Measurements from ENCODE around the gene CLDN11. TPM values are rescaled to one million over a fixed set of nuclear protein-coding genes. Genes with fewer than 3 reads are reported as not detected.

Gene CLDN11
- not detected for total RNA-seq

DNA sequence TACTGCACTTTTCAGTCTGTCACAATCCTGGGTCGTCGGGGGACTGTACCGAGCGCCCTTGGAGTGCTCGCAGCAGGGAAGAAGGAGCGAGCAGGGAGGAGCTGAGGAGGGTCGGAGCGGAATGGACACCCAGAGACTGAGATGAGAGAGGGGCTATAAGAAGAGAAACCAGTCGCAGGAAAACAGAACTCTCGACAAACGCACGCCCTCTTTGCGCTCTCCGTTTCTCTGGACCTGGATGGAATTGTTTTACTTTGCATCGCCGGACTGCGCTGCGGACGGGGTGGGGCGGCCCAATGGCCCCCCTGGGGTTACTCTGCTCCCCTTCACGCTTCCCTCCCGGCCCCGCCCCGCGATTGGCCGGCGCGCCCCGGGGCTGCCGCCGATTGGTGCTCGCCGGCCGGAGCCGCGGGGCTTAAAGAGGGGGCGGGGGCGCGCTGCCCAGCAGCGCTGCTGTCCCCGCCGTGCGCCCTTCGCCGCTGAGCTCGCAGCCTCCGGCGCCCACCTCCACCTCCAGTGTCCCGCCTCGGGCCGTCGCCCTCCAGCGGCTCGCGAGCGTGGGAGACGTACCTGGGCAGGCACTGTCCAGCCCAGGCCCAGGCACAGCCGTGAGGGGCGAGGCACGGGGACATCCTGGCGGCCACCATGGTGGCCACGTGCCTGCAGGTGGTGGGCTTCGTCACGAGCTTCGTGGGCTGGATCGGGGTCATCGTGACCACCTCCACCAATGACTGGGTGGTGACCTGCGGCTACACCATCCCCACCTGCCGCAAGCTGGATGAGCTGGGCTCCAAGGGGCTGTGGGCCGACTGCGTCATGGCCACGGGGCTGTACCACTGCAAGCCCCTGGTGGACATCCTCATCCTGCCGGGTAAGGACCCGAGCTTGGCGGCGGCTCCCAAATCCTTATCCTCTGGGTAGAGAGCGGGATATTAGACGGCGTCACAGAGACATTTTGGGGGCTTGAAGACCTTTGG is at the start of gene CLDN11:
Gene CLDN11, plus strand, starts transcription at position 447 of the 977 bp plus-strand sequence. Its CDS starts 199 bp downstream, at position 646.
- CTCF ChIA-PET = interaction anchor here (0.6 to 1.3 kb wide), 4 partner anchors 12 to 393 kb away, joined by 3 to 4 read pairs (median 3); no protein-coding TSS in a partner anchor
- H3K27me3 Mint-ChIP-seq = peaks cover 46% of the 10 kb centered on the region
- H3K27ac Mint-ChIP-seq = no peak within 1 kb of the TSS
- H3K9me3 Mint-ChIP-seq = no peaks in the 10 kb centered on the region
- DNase-seq = no peak
- H3K36me3 Mint-ChIP-seq (ENCODE audit: low read depth) = peaks cover 3% of the 10 kb centered on the region
- POLR2A ChIA-PET = no interaction called here
- H3K4me3 Mint-ChIP-seq = peak within 1 kb of the TSS; percentile 61
- H3K4me1 Mint-ChIP-seq = peaks cover 12% of the 10 kb centered on the region

DNA sequence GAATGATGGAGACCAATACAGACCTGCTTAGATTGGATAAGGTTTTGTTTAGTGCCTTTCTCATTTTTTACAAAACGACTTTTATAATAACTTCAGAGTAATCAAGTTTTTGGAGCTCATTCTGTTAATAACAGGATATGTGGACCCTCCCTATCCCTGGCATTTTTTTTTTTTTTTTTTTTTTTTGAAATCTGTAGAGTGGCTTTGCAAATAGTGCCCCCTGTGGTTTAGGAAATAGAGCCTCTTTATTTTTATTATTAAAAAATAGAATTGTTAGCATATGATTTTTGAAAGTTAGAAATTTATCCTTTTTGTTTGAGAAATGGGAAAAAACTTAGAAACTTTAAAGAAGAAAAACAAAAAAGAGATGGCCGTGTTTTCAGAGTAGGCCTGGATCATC is 49.7 kb upstream of the CLDN11 start:
- ChIA-PET POLR2A (no interaction called here), CTCF (no interaction called here)
- Mint-ChIP-seq H3K36me3 (ENCODE audit: low read depth) (peaks cover 13% of the 10 kb centered on the region), H3K27me3 (no peaks in the 10 kb centered on the region), H3K4me3 (no peak overlapping the region), H3K4me1 (peaks cover 15% of the 10 kb centered on the region), H3K27ac (no peak overlapping the region), H3K9me3 (no peaks in the 10 kb centered on the region)
- no peak for DNase-seq

- peaks cover 10% of the 10 kb centered on the region for H3K4me1 Mint-ChIP-seq
Observed at GRCh38 chr3:170372190-170372879, 46.3 kb upstream of the CLDN11 start.

GRCh38 chr3:170383567-170383966 is 35.1 kb upstream of the CLDN11 start:
- H3K4me1 Mint-ChIP-seq = peaks cover 4% of the 10 kb centered on the region
- DNase-seq = no peak
- no peak overlapping the region for H3K27ac Mint-ChIP-seq
- ChIA-PET CTCF (interaction anchor here (0.6 to 0.7 kb wide), 2 partner anchors 23 to 96 kb away, joined by 3 to 6 read pairs; no protein-coding TSS in a partner anchor), POLR2A (no interaction called here)
- H3K4me3 Mint-ChIP-seq = no peak overlapping the region
- H3K36me3 Mint-ChIP-seq (ENCODE audit: low read depth) = peaks cover 26% of the 10 kb centered on the region
- peaks cover 3% of the 10 kb centered on the region for H3K9me3 Mint-ChIP-seq
- no peaks in the 10 kb centered on the region for H3K27me3 Mint-ChIP-seq

More at GRCh38 chr3:170372190-170372879, 46.3 kb upstream of the CLDN11 start:
- no peak overlapping the region for H3K27ac Mint-ChIP-seq
- POLR2A ChIA-PET = no interaction called here
- CTCF ChIA-PET = no interaction called here
- H3K27me3 Mint-ChIP-seq = no peaks in the 10 kb centered on the region
- no peak for DNase-seq
- no peaks in the 10 kb centered on the region for H3K9me3 Mint-ChIP-seq
- no peak overlapping the region for H3K4me3 Mint-ChIP-seq
- H3K36me3 Mint-ChIP-seq (ENCODE audit: low read depth) = peaks cover 4% of the 10 kb centered on the region

DNA sequence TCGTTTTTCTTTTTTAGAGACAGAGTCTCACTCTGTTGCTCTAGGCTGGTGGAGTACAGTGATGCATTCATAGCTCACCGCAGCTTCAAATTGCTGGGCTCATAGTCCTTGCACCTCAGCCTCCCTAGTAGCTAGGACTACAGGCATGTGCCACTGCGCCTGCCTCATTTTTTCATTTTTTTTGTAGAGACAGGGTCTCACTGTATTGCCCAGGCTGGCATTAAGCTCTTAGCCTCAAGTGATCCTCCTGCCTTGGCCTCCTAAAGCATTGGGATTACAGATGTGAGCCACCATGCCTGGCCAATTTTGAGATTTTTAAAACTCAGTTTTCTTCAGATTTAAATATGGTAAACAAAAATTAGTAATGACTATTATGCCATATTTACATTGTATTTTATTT is 32.2 kb upstream of the CLDN11 start:
- Mint-ChIP-seq H3K27me3 (no peaks in the 10 kb centered on the region), H3K4me1 (peaks cover 2% of the 10 kb centered on the region), H3K27ac (no peak overlapping the region), H3K4me3 (no peak overlapping the region), H3K36me3 (ENCODE audit: low read depth) (peaks cover 26% of the 10 kb centered on the region), H3K9me3 (peaks cover 3% of the 10 kb centered on the region)
- no peak for DNase-seq
- ChIA-PET CTCF (interaction anchor here (1.8 kb wide), 1 partner anchor 207 kb away, joined by 4 read pairs; no protein-coding TSS in a partner anchor), POLR2A (no interaction called here)

GRCh38 chr3:170387950-170388349 is 30.7 kb upstream of the CLDN11 start:
- peaks cover 30% of the 10 kb centered on the region for H3K36me3 Mint-ChIP-seq (ENCODE audit: low read depth)
- peaks cover 3% of the 10 kb centered on the region for H3K9me3 Mint-ChIP-seq
- no peak for DNase-seq
- no peaks in the 10 kb centered on the region for H3K27me3 Mint-ChIP-seq
- ChIA-PET CTCF (interaction anchor here (1.2 to 1.8 kb wide), 2 partner anchors 22 to 209 kb away, joined by 4 read pairs; no protein-coding TSS in a partner anchor), POLR2A (no interaction called here)
- H3K27ac Mint-ChIP-seq = no peak overlapping the region
- H3K4me3 Mint-ChIP-seq = no peak overlapping the region
- H3K4me1 Mint-ChIP-seq = peaks cover 2% of the 10 kb centered on the region

GRCh38 chr3:170391108-170391507 is 27.6 kb upstream of the CLDN11 start:
- Mint-ChIP-seq H3K9me3 (peaks cover 3% of the 10 kb centered on the region), H3K27me3 (no peaks in the 10 kb centered on the region), H3K36me3 (ENCODE audit: low read depth) (peaks cover 22% of the 10 kb centered on the region), H3K4me3 (no peak overlapping the region), H3K4me1 (peaks cover 2% of the 10 kb centered on the region), H3K27ac (no peak overlapping the region)
- no peak for DNase-seq
- ChIA-PET CTCF (interaction anchor here (0.8 kb wide), 1 partner anchor 21 kb away, joined by 3 read pairs; no protein-coding TSS in a partner anchor), POLR2A (no interaction called here)

DNA sequence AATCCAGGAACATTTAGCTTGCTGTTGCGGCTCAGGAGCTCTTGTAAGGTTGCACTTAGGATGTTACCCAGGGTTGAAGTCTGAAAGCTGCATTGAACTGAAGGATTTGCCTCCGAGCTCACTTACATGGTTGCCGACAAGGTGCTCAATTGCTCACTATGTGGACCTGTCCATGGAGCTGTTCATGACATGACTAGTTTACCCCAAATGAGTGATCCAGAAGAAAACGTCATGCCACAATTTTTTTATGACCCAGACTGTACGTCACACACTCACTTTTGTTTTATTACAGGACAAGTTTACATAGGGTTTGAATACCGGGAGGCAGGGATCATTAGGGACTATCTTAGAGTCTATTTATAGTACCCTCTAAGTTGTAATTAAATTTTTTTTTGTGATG is 21.0 kb upstream of the CLDN11 start:
- Mint-ChIP-seq H3K36me3 (ENCODE audit: low read depth) (no peaks in the 10 kb centered on the region), H3K4me1 (no peaks in the 10 kb centered on the region), H3K9me3 (no peaks in the 10 kb centered on the region), H3K27ac (no peak overlapping the region), H3K4me3 (no peak overlapping the region), H3K27me3 (no peaks in the 10 kb centered on the region)
- DNase-seq = no peak
- POLR2A ChIA-PET = no interaction called here
- CTCF ChIA-PET = interaction anchor here (1.9 kb wide), 1 partner anchor 16 kb away, joined by 6 read pairs; no protein-coding TSS in a partner anchor

DNA sequence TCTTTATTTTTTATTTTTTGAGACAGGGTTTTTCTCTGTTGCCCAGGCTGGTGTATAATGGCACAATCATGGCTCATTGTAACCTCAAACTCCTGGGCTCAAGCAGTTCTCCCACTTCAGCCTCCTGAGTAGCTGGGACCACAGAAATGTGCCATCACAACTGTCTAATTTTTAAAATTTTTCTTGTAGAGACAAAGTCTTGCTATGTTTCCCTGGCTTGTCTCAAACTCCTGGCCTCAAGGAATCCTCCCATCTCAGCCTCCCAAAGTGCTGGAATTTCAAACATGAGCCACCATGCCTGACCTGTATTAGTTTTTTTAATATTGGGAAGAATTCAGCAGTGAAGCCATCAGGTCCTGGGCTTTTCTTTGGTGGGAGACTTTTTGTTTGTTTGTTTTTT is 13.6 kb upstream of the CLDN11 start:
- Mint-ChIP-seq H3K36me3 (ENCODE audit: low read depth) (no peaks in the 10 kb centered on the region), H3K27me3 (peaks cover 3% of the 10 kb centered on the region), H3K4me1 (no peaks in the 10 kb centered on the region), H3K9me3 (no peaks in the 10 kb centered on the region), H3K4me3 (no peak overlapping the region), H3K27ac (no peak overlapping the region)
- ChIA-PET POLR2A (no interaction called here), CTCF (no interaction called here)
- DNase-seq = no peak

- Mint-ChIP-seq H3K4me3 (no peak overlapping the region), H3K27ac (no peak overlapping the region)
- POLR2A ChIA-PET = no interaction called here
Observed at GRCh38 chr3:170410428-170411029, 8.1 kb upstream of the CLDN11 start.

DNA sequence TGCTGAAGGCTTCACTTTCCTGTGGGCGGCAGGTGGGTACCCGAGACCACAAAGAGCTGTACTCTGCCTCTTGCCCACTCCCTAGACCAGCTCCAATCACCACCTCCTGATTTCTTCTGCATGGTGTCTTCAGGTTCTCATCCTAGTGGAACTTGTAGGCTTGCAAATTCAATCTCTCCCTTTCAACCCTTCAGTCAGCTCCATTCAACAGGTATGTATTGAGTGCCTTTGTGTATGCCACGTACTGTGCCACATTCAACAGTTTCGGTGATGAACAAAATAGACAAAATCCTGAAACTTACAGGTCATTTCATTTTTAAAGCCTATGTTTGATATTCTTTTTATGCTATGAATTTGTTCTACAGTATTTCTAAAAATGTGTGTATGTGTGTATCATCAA is 5.4 kb upstream of the CLDN11 start:
- peaks cover 2% of the 10 kb centered on the region for H3K4me1 Mint-ChIP-seq
- POLR2A ChIA-PET = no interaction called here

More at GRCh38 chr3:170410428-170411029, 8.1 kb upstream of the CLDN11 start:
- CTCF ChIA-PET = interaction anchor here (0.6 to 0.9 kb wide), 3 partner anchors 21 to 101 kb away, joined by 3 to 4 read pairs (median 3); no protein-coding TSS in a partner anchor
- no peak for DNase-seq
- H3K36me3 Mint-ChIP-seq (ENCODE audit: low read depth) = no peaks in the 10 kb centered on the region
- H3K27me3 Mint-ChIP-seq = peaks cover 4% of the 10 kb centered on the region
- no peaks in the 10 kb centered on the region for H3K4me1 Mint-ChIP-seq
- H3K9me3 Mint-ChIP-seq = no peaks in the 10 kb centered on the region

DNA sequence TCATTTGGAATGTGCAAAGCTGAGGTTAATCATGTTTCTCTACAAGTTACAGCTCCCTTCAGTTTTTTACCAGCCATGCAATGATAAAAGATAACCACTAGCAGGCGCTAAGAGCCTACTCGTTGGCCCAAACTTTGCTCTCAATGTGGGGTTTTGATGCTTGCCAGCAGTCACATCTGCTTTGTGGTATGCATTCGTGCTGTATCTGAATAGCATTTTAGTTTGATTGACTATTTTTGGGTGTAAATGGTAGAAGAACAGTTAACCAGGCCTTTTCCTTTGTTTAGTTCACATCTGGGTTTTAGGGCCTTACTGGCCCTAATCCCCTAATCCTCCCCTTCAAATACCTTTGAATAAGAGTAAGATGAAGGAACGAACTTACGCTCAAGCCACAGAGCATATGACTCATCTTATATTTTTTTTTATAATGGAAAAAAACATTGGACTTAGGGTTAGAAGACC is 4.4 kb upstream of the CLDN11 start:
- POLR2A ChIA-PET = no interaction called here

More for the DNA sequence above, 5.4 kb upstream of the CLDN11 start:
- H3K4me3 Mint-ChIP-seq = no peak overlapping the region
- no peak for DNase-seq
- CTCF ChIA-PET = interaction anchor here (1.0 to 3.0 kb wide), 6 partner anchors 11 to 442 kb away, joined by 3 to 18 read pairs (median 3); no protein-coding TSS in a partner anchor
- peaks cover 2% of the 10 kb centered on the region for H3K36me3 Mint-ChIP-seq (ENCODE audit: low read depth)
- H3K27ac Mint-ChIP-seq = no peak overlapping the region
- peaks cover 22% of the 10 kb centered on the region for H3K27me3 Mint-ChIP-seq
- no peaks in the 10 kb centered on the region for H3K9me3 Mint-ChIP-seq

More for the DNA sequence above, 4.4 kb upstream of the CLDN11 start:
- DNase-seq = peak; percentile 56
- Mint-ChIP-seq H3K27ac (no peak overlapping the region), H3K27me3 (peaks cover 27% of the 10 kb centered on the region), H3K36me3 (ENCODE audit: low read depth) (peaks cover 3% of the 10 kb centered on the region), H3K4me1 (peaks cover 6% of the 10 kb centered on the region), H3K9me3 (no peaks in the 10 kb centered on the region), H3K4me3 (no peak overlapping the region)
- CTCF ChIA-PET = interaction anchor here (0.6 to 3.0 kb wide), 9 partner anchors 10 to 448 kb away, joined by 3 to 18 read pairs (median 4); no protein-coding TSS in a partner anchor

All from activated CD4-positive, alpha-beta T cell treated with anti-CD3 and anti-CD28 coated beads, Interleukin-2, amount 10 ng/mL, durations not matched to agents 7 days and 5 days (primary cell).